Measurements from ENCODE around the gene SAMD5. TPM values are rescaled to one million over a fixed set of nuclear protein-coding genes. Genes with fewer than 3 reads are reported as not detected.

SAMD5 gene
- total RNA-seq, 1 donor: 1.1 TPM

DNA sequence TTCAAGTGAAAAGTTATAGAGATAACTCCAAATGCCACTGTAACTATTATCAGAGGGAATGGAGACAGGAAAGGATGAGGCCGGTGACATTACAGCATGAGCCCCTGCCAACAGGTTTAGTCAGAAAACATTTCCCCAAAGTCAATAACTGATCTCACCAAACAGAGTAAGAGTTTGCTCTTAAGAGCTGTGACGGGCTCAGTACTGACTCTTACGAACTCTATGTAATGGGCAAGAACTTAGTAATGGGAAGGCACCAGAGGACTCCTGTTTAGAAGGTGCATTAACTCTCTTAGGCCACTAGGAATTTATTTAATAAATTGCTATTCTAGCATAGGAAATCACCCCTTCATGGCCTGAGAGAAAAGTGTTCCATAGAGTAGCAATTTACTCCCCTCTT is 76.8 kb downstream of the SAMD5 start:
- Histone ChIP-seq H3K79me2 (ENCODE audit: insufficient read depth, low read length) (no peaks in the 10 kb centered on the region), H4K20me1 (ENCODE audit: insufficient read depth, low read length) (no peaks in the 10 kb centered on the region), H2AFZ (ENCODE audit: low read length) (no peak overlapping the region), H3K4me2 (ENCODE audit: insufficient read depth, low read length) (no peak overlapping the region), H3K27me3 (ENCODE audit: insufficient read depth, low read length) (no peaks in the 10 kb centered on the region), H3K4me3 (ENCODE audit: insufficient read depth, low read length) (no peak overlapping the region), H3K4me1 (ENCODE audit: insufficient read depth, low read length) (no peaks in the 10 kb centered on the region), H3K9me3 (ENCODE audit: low read depth, low read length) (no peaks in the 10 kb centered on the region), H3K27ac (ENCODE audit: low read depth, low read length) (no peak overlapping the region), H3K36me3 (ENCODE audit: insufficient read depth, low read length) (no peaks in the 10 kb centered on the region)
- no peak for DNase-seq (ENCODE audit: insufficient read length, low spot score, missing footprints)
- TF ChIP-seq, protein P1, sequence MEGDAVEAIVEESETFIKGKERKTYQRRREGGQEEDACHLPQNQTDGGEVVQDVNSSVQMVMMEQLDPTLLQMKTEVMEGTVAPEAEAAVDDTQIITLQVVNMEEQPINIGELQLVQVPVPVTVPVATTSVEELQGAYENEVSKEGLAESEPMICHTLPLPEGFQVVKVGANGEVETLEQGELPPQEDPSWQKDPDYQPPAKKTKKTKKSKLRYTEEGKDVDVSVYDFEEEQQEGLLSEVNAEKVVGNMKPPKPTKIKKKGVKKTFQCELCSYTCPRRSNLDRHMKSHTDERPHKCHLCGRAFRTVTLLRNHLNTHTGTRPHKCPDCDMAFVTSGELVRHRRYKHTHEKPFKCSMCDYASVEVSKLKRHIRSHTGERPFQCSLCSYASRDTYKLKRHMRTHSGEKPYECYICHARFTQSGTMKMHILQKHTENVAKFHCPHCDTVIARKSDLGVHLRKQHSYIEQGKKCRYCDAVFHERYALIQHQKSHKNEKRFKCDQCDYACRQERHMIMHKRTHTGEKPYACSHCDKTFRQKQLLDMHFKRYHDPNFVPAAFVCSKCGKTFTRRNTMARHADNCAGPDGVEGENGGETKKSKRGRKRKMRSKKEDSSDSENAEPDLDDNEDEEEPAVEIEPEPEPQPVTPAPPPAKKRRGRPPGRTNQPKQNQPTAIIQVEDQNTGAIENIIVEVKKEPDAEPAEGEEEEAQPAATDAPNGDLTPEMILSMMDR (IDR thresholded peaks at IDR 0.05; ENCODE audit: extremely low read depth, low read depth, low read length): no peak

GRCh38 chr6:147586044-147586443 is 77.6 kb downstream of the SAMD5 start:
- no peak overlapping the region for H3K4me3 ChIP-seq (ENCODE audit: insufficient read depth, low read length)
- no peaks in the 10 kb centered on the region for H3K4me1 ChIP-seq (ENCODE audit: insufficient read depth, low read length)
- no peak overlapping the region for H3K4me2 ChIP-seq (ENCODE audit: insufficient read depth, low read length)
- TF ChIP-seq, protein P1 (IDR thresholded peaks at IDR 0.05; ENCODE audit: extremely low read depth, low read depth, low read length): no peak
- no peak for DNase-seq (ENCODE audit: insufficient read length, low spot score, missing footprints)
- no peaks in the 10 kb centered on the region for H3K9me3 ChIP-seq (ENCODE audit: low read depth, low read length)
- no peaks in the 10 kb centered on the region for H4K20me1 ChIP-seq (ENCODE audit: insufficient read depth, low read length)
- no peak overlapping the region for H2AFZ ChIP-seq (ENCODE audit: low read length)
- no peaks in the 10 kb centered on the region for H3K27me3 ChIP-seq (ENCODE audit: insufficient read depth, low read length)
- no peaks in the 10 kb centered on the region for H3K36me3 ChIP-seq (ENCODE audit: insufficient read depth, low read length)
- no peaks in the 10 kb centered on the region for H3K79me2 ChIP-seq (ENCODE audit: insufficient read depth, low read length)
- no peak overlapping the region for H3K27ac ChIP-seq (ENCODE audit: low read depth, low read length)

DNA sequence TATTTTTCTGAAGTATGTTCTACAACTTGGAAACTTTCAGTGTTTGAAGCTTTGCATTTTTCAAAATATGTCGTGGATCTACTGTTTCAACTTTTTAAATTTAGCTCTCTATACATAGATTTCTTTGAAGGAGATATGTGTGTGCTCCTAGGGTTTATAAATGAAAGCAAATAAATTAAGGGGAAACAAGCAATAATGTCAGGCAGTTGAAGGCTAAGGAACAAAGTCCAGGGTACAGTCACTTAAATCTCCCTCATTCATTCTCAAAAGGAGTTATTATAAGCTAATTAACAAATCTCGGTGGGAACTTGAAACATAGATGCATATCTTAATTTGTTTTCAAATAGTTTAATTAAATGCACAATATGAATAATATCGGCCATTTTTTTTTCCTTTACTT is 79.4 kb downstream of the SAMD5 start:
- Histone ChIP-seq H4K20me1 (ENCODE audit: insufficient read depth, low read length) (no peaks in the 10 kb centered on the region), H3K4me1 (ENCODE audit: insufficient read depth, low read length) (no peaks in the 10 kb centered on the region), H3K4me3 (ENCODE audit: insufficient read depth, low read length) (no peak overlapping the region), H3K27me3 (ENCODE audit: insufficient read depth, low read length) (no peaks in the 10 kb centered on the region), H3K36me3 (ENCODE audit: insufficient read depth, low read length) (no peaks in the 10 kb centered on the region), H2AFZ (ENCODE audit: low read length) (no peak overlapping the region), H3K9me3 (ENCODE audit: low read depth, low read length) (no peaks in the 10 kb centered on the region), H3K79me2 (ENCODE audit: insufficient read depth, low read length) (no peaks in the 10 kb centered on the region), H3K27ac (ENCODE audit: low read depth, low read length) (no peak overlapping the region), H3K4me2 (ENCODE audit: insufficient read depth, low read length) (no peak overlapping the region)
- no peak for DNase-seq (ENCODE audit: insufficient read length, low spot score, missing footprints)
- TF ChIP-seq, protein P1 (IDR thresholded peaks at IDR 0.05; ENCODE audit: extremely low read depth, low read depth, low read length): no peak

GRCh38 chr6:147588469-147588868 is 80.0 kb downstream of the SAMD5 start:
- no peak for DNase-seq (ENCODE audit: insufficient read length, low spot score, missing footprints)
- H3K27ac ChIP-seq (ENCODE audit: low read depth, low read length): no peak overlapping the region
- TF ChIP-seq, protein P1 (IDR thresholded peaks at IDR 0.05; ENCODE audit: extremely low read depth, low read depth, low read length): no peak

More at GRCh38 chr6:147588469-147588868, 80.0 kb downstream of the SAMD5 start:
- Histone ChIP-seq H3K4me1 (ENCODE audit: insufficient read depth, low read length) (no peaks in the 10 kb centered on the region), H3K79me2 (ENCODE audit: insufficient read depth, low read length) (no peaks in the 10 kb centered on the region), H3K36me3 (ENCODE audit: insufficient read depth, low read length) (no peaks in the 10 kb centered on the region), H3K27me3 (ENCODE audit: insufficient read depth, low read length) (no peaks in the 10 kb centered on the region), H3K4me2 (ENCODE audit: insufficient read depth, low read length) (no peak overlapping the region), H4K20me1 (ENCODE audit: insufficient read depth, low read length) (no peaks in the 10 kb centered on the region), H3K9me3 (ENCODE audit: low read depth, low read length) (no peaks in the 10 kb centered on the region), H3K4me3 (ENCODE audit: insufficient read depth, low read length) (no peak overlapping the region), H2AFZ (ENCODE audit: low read length) (no peak overlapping the region)
